SW480 (cell line): ENCODE results near the gene CLIC4.
"Not testable (repeated sequence)": the region's sequence is repeated elsewhere in the genome, so short reads cannot be mapped to it uniquely, and the experiment has no call there.

Experiments
- DNase-seq: peaks from one replicate; pipeline ENCODE4 v3.0.0-alpha.2; 2016; ENCODE audit warnings: low spot score

CLIC4 gene

GRCh38 chr1:24878775-24879742 lies 133.8 kb downstream of the CLIC4 start:
- DNase-seq: no peak

DNA sequence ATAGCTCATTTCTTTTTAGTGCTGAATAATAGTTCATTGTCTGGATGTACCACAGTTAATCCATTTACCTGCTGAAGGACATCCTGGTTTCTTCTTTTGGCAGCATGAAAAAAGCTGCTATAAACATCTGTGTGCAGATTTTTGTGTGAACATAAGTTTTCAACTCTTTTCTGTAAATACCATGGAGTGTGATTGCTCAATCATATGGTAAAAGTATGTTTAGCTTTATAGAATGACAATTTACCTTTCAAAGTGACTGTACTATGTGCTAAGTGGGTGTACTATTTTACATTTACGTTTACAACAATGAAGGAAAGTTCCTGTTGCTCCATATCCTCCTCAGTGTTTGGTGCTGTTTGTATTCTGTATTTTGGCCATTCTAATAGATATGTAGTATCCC lies 135.8 kb downstream of the CLIC4 start:
- DNase-seq: no peak

DNA sequence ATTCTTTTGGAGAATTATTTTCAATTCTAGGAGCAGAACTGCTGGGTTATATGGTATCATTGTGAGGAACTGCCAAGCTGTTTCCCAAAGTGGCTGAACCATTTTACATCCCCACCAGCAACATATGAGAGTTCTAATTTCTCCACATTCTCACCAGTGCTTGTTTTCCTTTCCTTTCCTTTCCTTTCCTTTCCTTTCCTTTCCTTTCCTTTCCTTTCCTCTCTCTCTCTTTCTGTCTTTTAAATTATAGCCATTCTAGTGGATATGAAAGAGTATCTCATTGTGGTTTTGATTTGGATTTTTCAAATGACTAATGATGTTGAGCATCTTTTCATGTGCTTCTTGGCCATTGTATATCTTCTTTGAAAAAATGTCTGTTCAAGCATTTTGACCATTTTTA lies 139.5 kb downstream of the CLIC4 start:
- DNase-seq: no peak

DNA sequence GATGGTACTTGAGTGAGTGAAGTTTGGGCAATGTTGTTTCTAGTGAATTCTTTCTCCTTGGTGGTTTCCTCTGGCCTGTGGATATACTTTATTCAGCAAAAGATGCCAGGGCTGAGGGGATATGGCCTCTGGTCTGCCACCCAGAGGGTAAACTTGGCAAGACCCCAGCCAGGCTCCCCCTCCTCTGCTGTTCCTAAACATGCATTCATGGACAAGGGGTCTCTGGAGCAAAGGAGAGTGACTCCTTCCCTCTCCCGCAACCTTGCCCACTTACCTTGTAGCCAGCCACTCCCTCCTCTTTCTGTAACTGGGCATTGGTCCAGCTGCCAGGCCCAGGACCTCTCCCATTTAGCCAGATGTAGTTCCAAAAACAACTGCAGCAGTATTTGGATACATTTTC lies 141.0 kb downstream of the CLIC4 start:
- DNase-seq: no peak

DNA sequence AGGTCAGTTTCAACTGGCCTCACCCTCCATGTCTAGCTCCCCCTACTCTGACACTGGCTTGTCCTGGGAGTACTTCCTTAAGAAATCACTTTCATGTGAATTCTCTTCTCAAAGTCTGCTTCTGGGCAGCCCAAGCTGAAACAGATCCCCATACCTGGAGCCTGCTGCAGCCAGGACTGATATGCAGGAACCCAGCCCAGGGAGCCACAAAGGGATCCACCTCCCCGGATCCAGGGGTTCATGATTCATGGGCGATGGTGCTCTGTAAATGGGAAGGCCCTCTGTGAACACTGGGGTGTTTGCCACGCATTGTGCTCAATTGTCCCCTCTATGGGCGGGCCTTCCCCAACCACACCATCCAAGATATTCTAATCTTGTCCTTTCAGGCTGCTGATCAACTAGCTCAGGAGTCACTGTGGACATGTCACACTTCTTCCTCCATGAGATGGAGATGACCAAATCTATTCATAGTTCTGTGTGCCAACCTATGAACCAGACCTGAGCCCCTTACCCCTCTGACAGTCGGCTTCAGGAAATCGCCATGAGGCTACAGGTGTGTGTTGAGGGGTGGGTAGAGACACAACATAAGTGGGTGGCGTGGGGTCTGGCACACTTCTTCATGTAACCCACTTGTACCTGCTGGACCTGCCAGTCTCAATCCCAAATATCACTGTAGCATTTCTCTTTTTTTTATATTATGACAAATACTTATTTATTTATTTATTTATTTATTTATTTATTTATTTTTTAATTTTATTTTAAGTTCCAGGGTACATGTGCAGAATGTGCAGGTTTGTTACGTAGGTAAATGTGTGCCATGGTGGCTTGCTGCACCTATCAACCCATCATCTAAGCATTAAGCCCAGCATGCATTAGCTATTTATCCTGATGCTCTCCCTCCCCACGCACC lies 143.1 kb downstream of the CLIC4 start:
- no peak for DNase-seq

- no peak for DNase-seq
Observed at GRCh38 chr1:24888971-24889676, 143.9 kb downstream of the CLIC4 start.

- no peak for DNase-seq
Observed at GRCh38 chr1:24890887-24891286, 145.6 kb downstream of the CLIC4 start.

DNA sequence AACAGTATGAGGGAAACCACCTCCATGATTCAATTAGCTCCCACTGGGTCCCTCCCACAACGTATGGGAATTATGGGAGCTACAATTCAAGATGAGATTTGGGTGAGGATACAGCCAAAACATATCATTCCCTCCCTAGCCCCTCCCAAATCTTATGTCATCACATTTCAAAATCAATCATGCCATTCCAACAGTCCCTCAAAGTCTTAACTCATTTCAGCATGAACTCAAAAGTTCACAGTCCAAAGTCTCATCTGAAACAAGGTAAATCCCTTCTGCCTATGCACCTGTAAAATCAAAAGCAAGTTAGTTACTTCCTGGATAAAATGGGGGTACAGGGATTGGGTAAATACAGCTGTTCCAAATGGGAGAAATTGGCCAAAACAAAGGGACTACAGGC lies 146.1 kb downstream of the CLIC4 start:
- not testable (repeated sequence) for DNase-seq

DNA sequence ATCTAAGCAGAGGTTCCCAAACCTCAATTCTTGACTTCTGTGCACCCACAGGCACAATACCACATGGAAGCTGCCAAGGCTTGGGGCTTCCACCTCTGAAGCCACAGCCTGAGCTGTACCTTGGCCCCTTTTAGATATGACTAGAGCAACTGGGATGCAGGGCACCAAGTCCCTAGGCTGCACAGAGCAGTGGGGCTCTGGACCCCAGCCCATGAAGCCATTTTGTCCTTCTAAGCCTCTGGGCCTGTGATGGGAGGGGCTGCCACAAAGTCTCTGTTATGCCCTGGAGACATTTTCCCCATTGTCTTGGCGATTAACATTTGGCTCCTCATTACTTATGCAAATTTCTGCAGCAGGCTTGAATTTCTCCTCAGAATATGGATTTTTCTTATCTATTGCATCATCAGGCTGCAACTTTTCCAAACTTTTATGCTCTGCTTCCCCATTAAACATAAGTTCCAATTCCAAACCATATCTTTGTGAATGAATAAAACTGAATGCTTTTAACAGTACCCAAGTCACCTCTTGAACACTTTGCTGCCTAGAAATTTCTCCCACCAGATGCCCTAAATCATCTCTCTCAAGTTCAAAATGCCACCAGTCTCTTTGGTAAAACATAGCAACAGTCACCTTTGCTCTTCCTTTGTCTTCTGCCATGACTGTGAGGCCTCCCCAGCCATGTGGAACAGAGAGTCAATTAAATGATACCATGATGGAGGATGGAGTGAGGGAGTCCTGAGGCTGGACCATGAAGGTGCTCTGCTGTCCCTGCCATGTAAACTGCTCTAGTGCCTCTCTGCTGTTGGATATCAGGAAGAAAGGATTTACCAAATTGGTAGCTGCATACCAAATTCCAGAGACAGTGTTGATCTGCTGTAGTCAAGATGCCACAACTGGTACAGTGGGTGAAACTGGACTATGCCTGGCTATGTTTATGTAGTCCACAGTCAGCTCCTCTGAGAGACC lies 147.2 kb downstream of the CLIC4 start:
- DNase-seq: no peak

- no peak for DNase-seq
Observed at GRCh38 chr1:24893431-24893830, 148.2 kb downstream of the CLIC4 start.
